Loucy (cell line): ENCODE results near the gene PPME1.
"Not testable (repeated sequence)": the region's sequence is repeated elsewhere in the genome, so short reads cannot be mapped to it uniquely, and the experiment has no call there.

Source experiments
- EZH2phosphoT487 ChIP-seq: fragments of 200-600 bp; IDR thresholded peaks from 2 replicates; pipeline ENCODE4 v1.6.1; 2018; ENCODE audit warnings: antibody characterized with exemption, mild to moderate bottlenecking, moderate library complexity, borderline replicate concordance
- TF ChIP-seq, protein P1 (sequence below): fragments of 200-600 bp; sonication (generic); conservative IDR thresholded peaks from 2 replicates; pipeline ENCODE4 v1.5.1; 2014; ENCODE audit warnings: mild to moderate bottlenecking, antibody characterized with exemption, low read length

DNA sequence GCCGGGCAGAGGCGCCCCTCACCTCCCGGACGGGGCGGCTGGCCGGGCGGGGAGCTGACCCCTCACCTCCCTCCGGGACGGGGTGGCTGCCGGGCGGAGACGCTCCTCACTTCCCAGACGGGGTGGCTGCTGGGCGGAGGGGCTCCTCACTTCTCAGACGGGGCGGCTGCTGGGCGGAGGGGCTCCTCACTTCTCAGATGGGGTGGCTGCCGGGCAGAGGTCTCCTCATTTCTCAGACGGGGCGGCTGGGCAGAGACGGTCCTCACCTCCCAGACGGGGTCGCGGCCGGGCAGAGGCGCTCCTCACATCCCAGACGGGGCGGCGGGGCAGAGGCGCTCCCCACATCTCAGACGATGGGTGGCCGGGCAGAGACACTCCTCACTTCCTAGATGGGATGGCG lies 42.0 kb upstream of the PPME1 start:
- TF ChIP-seq, protein P1, sequence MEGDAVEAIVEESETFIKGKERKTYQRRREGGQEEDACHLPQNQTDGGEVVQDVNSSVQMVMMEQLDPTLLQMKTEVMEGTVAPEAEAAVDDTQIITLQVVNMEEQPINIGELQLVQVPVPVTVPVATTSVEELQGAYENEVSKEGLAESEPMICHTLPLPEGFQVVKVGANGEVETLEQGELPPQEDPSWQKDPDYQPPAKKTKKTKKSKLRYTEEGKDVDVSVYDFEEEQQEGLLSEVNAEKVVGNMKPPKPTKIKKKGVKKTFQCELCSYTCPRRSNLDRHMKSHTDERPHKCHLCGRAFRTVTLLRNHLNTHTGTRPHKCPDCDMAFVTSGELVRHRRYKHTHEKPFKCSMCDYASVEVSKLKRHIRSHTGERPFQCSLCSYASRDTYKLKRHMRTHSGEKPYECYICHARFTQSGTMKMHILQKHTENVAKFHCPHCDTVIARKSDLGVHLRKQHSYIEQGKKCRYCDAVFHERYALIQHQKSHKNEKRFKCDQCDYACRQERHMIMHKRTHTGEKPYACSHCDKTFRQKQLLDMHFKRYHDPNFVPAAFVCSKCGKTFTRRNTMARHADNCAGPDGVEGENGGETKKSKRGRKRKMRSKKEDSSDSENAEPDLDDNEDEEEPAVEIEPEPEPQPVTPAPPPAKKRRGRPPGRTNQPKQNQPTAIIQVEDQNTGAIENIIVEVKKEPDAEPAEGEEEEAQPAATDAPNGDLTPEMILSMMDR: not testable (repeated sequence)
- TF ChIP-seq EZH2phosphoT487: not testable (repeated sequence)
